Measurements from ENCODE around the gene TSPAN15. TPM values are rescaled to one million over a fixed set of nuclear protein-coding genes. Genes with fewer than 3 reads are reported as not detected.

TSPAN15 gene
- total RNA-seq, 1 donor from 2014 or later: 46.1 TPM

- H3K9me3 ChIP-seq: no peaks in the 10 kb centered on the region
- TF ChIP-seq, protein P1, sequence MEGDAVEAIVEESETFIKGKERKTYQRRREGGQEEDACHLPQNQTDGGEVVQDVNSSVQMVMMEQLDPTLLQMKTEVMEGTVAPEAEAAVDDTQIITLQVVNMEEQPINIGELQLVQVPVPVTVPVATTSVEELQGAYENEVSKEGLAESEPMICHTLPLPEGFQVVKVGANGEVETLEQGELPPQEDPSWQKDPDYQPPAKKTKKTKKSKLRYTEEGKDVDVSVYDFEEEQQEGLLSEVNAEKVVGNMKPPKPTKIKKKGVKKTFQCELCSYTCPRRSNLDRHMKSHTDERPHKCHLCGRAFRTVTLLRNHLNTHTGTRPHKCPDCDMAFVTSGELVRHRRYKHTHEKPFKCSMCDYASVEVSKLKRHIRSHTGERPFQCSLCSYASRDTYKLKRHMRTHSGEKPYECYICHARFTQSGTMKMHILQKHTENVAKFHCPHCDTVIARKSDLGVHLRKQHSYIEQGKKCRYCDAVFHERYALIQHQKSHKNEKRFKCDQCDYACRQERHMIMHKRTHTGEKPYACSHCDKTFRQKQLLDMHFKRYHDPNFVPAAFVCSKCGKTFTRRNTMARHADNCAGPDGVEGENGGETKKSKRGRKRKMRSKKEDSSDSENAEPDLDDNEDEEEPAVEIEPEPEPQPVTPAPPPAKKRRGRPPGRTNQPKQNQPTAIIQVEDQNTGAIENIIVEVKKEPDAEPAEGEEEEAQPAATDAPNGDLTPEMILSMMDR (IDR thresholded peaks at IDR 0.05): no peak
- H3K4me1 ChIP-seq: peaks cover 27% of the 10 kb centered on the region
- no peaks in the 10 kb centered on the region for H3K27me3 ChIP-seq (ENCODE audit: low read depth)
- intact Hi-C loops (cut with DNase I): no loop called here
- no peak overlapping the region for H3K4me3 ChIP-seq
- H3K27ac ChIP-seq: peak overlapping the region; percentile 79
- no peak for DNase-seq
- ATAC-seq: peak; percentile 44 to 69
- no peaks in the 10 kb centered on the region for H3K36me3 ChIP-seq
These were observed 11.9 kb upstream of the TSPAN15 start for GRCh38 chr10:69439350-69439739.

GRCh38 chr10:69439813-69440506 is 11.3 kb upstream of the TSPAN15 start:
- DNase-seq: peak; percentile 83
- no peaks in the 10 kb centered on the region for H3K27me3 ChIP-seq (ENCODE audit: low read depth)
- TF ChIP-seq, protein P1 (IDR thresholded peaks at IDR 0.05): no peak
- peaks cover 27% of the 10 kb centered on the region for H3K4me1 ChIP-seq
- peak; percentile 87 to 91 for ATAC-seq
- peak overlapping the region; percentile 79 for H3K27ac ChIP-seq
- intact Hi-C loops (cut with DNase I): no loop called here
- H3K4me3 ChIP-seq: no peak overlapping the region
- H3K36me3 ChIP-seq: no peaks in the 10 kb centered on the region
- no peaks in the 10 kb centered on the region for H3K9me3 ChIP-seq

DNA sequence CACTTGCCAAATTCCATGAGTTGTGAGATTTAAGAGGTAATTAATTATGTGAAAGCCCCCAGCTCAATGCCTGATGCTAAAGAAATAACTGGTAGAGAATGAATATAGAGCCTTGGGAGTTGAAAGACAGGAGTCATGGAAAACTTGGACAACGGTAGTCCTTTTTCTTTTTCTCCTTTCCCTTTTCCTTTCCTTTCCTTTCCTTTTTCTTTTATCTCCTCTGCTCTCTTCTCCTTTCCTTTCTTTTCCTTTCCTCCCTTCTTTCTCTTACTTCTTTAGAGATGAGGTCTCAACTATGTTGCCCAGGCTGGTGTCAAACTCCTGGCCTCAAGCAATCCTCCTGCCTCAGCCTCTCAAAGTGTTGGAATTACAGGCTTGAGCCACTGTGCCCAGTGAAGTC is 7.9 kb upstream of the TSPAN15 start:
- TF ChIP-seq, protein P1 (IDR thresholded peaks at IDR 0.05): no peak
- ATAC-seq (no peak), DNase-seq (no peak)
- Histone ChIP-seq H3K4me3 (no peak overlapping the region), H3K27me3 (ENCODE audit: low read depth) (no peaks in the 10 kb centered on the region), H3K4me1 (peaks cover 27% of the 10 kb centered on the region), H3K36me3 (no peaks in the 10 kb centered on the region), H3K9me3 (no peaks in the 10 kb centered on the region), H3K27ac (no peak overlapping the region)
- intact Hi-C loops (cut with DNase I): no loop called here

DNA sequence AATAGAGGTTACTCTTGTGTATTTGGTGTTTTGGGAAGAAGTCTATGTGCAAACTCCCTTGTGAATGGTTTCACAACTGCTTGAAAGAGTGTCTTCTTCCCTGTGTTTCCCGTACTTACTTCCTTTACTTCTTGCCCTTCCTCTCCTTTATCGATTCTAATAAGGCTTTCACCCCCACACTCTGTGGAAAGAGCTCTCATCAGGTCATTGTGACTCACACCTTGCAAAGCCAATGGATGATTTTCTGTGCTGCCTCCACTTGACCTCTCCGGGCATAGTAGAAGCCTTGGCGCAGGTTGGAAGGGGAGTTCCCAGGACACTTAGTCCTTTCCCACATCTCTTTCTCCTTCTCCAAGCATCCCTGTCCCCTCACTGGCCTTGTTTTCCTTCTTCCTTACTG is 6.2 kb upstream of the TSPAN15 start:
- intact Hi-C loops (cut with DNase I): no loop called here
- peaks cover 20% of the 10 kb centered on the region for H3K4me1 ChIP-seq
- no peak overlapping the region for H3K4me3 ChIP-seq
- DNase-seq: no peak
- TF ChIP-seq, protein P1 (IDR thresholded peaks at IDR 0.05): no peak
- ATAC-seq: peak in 1 of 2 donors; percentile 52
- no peak overlapping the region for H3K27ac ChIP-seq
- H3K27me3 ChIP-seq (ENCODE audit: low read depth): no peaks in the 10 kb centered on the region
- H3K36me3 ChIP-seq: no peaks in the 10 kb centered on the region
- no peaks in the 10 kb centered on the region for H3K9me3 ChIP-seq

DNA sequence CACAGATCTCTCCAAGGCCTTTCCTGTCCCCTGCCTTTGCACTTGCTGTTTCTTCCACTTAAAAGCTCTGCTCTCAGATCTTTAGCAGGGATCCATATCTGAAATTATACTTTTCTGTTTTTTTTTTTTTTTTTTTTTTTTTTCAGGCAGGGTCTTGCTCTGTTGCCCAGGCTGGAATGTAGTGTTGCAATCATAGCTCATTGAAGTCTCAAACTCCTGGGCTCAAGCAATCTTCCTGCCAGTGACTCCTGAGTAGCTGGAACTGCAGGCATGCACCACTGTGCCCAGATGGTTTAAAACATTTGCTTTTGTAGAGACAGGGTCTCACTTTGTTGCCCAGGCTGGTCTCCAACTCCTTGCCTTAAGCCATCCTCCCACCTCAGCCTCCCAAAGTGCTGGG is 5.0 kb upstream of the TSPAN15 start:
- Histone ChIP-seq H3K27me3 (ENCODE audit: low read depth) (no peaks in the 10 kb centered on the region), H3K36me3 (no peaks in the 10 kb centered on the region), H3K4me1 (peaks cover 28% of the 10 kb centered on the region), H3K27ac (no peak overlapping the region), H3K9me3 (no peaks in the 10 kb centered on the region), H3K4me3 (no peak overlapping the region)
- TF ChIP-seq, protein P1 (IDR thresholded peaks at IDR 0.05): no peak
- ATAC-seq (no peak), DNase-seq (no peak)
- intact Hi-C loops (cut with DNase I): no loop called here

Measured in lower lobe of right lung (tissue), 2 donors.